Testis (tissue), 3 donors: ENCODE measurements around the gene ATP11A. TPM values are rescaled to one million over a fixed set of nuclear protein-coding genes. Genes with fewer than 3 reads are reported as not detected.

Source experiments
- DNase-seq: peaks from one replicate; pipeline ENCODE4 v3.0.0-alpha.2; 2019
- H3K27ac ChIP-seq, 2 donors: fragments of 200-600 bp; sonication (generic); one replicate each; pipeline ENCODE4 v1.5.1; 2019
- H3K27me3 ChIP-seq: fragments of 200-600 bp; sonication (generic); one replicate; pipeline ENCODE4 v1.5.1; 2019
- H3K36me3 ChIP-seq: fragments of 200-600 bp; sonication (generic); one replicate; pipeline ENCODE4 v1.5.1; 2017; ENCODE audit warnings: low read depth; ENCODE audit errors: missing control alignments
- H3K4me1 ChIP-seq: fragments of 200-600 bp; sonication (generic); one replicate; pipeline ENCODE4 v1.5.1; 2019
- H3K4me3 ChIP-seq, 2 donors: fragments of 200-600 bp; sonication (generic); one replicate each; pipeline ENCODE4 v1.5.1; 2017 to 2019
- H3K9me3 ChIP-seq: fragments of 200-600 bp; sonication (generic); one replicate; pipeline ENCODE4 v1.5.1; 2017
- POLR2A ChIP-seq: fragments of 450-650 bp; IDR thresholded peaks from one replicate; pipeline ENCODE4 v1.6.1; 2017; ENCODE audit warnings: antibody characterized with exemption, mild to moderate bottlenecking, moderate library complexity
- WGBS, 2 donors: methylation state at CpG; one replicate each; pipeline ENCODE4 v1.1.5; 2018; 5-methylcytosine and 5-hydroxymethylcytosine counted together
- intact Hi-C: fragments of 100-400 bp; cut with DNase I; formaldehyde crosslinking; loops from one replicate; pipeline ENCODE4 v1.15.1; 2023; ENCODE audit warnings: low total_unique reads
- polyA plus RNA-seq: library from polyadenylated mRNA; stranded (reverse); fragments of 350-450 nt; fragmentation: Illumina TruSeq; extraction: RNeasy Lipid Tissue Mini Kit (QIAGEN cat#74804); gene quantifications from one replicate; pipeline ENCODE4 v1.2.3, GENCODE V29; 2014; ENCODE audit warnings: low read depth, low replicate concordance; ENCODE audit not compliant: insufficient read depth
- total RNA-seq, 2 donors: library from RNA; depleted of rRNA; stranded (reverse); fragments of >200 nt; gene quantifications; one replicate each; pipeline ENCODE4 v1.2.3, GENCODE V29; 2016
- TF ChIP-seq, protein P1 (sequence below), 3 experiments: fragments of 450-650 bp in 2 of 3; fragments of 200-600 bp in 1 of 3; sonication (generic) in 1 of 3; IDR thresholded peaks; one replicate each; pipeline ENCODE4 v1.5.1; 2016 to 2019; ENCODE audit warnings: antibody characterized with exemption in 3 of 3, mild to moderate bottlenecking in 2 of 3, moderate library complexity in 1 of 3

ATP11A gene
- total and polyA plus RNA-seq, 3 donors from 2014 or later, result 34.4 to 122 (median 112) TPM

DNA sequence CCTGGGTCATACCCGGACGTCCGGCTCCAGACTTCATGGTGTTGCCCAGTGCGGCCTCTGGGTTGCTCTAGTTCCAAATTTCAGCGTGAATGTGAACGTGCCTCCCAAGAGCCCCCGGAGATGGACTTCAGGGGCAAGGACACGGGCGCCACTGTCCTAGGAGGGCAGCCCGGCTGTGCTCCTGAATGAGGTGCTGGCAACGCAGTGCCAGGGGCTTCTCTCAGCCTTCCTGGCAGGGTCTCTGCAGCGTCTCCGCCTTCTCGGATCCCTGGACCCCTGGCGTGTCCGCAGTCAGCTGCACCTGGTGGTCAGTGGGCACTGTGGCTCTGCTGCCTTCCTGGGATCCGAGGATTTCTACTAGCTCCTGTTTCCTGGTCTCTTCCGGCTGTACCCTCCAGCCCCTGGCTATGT lies 177.5 kb downstream of the ATP11A start:
- H3K36me3 ChIP-seq, result no peaks in the 10 kb centered on the region
- TF ChIP-seq, protein P1, sequence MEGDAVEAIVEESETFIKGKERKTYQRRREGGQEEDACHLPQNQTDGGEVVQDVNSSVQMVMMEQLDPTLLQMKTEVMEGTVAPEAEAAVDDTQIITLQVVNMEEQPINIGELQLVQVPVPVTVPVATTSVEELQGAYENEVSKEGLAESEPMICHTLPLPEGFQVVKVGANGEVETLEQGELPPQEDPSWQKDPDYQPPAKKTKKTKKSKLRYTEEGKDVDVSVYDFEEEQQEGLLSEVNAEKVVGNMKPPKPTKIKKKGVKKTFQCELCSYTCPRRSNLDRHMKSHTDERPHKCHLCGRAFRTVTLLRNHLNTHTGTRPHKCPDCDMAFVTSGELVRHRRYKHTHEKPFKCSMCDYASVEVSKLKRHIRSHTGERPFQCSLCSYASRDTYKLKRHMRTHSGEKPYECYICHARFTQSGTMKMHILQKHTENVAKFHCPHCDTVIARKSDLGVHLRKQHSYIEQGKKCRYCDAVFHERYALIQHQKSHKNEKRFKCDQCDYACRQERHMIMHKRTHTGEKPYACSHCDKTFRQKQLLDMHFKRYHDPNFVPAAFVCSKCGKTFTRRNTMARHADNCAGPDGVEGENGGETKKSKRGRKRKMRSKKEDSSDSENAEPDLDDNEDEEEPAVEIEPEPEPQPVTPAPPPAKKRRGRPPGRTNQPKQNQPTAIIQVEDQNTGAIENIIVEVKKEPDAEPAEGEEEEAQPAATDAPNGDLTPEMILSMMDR (IDR thresholded peaks at IDR 0.05), result no peak
- no peak for TF ChIP-seq POLR2A
- H3K4me1 ChIP-seq, result no peaks in the 10 kb centered on the region
- DNase-seq, result no peak
- no peak overlapping the region for H3K27ac ChIP-seq
- no peaks in the 10 kb centered on the region for H3K9me3 ChIP-seq
- H3K4me3 ChIP-seq, result no peak overlapping the region
- WGBS, 2 donors, result 97 to 100% methylated on average over 5 to 18 of the region's 18 CpGs
- intact Hi-C loops, result no loop called here
- H3K27me3 ChIP-seq, result no peaks in the 10 kb centered on the region

DNA sequence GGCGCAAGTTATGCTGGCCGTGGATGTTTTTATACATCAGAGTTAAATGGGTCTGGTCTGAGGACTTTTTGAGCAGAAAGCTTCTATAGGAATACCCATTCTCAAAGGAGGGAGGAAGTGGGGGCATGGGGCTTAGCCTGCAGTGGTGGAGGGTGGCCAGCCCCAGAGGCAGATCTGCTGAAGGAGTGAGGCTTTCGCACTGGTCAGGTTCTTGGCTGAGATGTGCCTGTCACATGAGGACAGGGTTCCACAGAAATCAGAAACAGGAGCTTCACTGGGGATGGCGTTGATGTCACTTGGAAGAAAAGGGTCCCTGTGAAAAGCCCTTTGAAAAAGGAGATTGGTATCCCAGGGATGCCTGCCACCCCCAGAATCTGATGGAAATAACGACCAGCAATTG lies 178.5 kb downstream of the ATP11A start:
- no peak overlapping the region for H3K27ac ChIP-seq
- DNase-seq, result no peak
- H3K27me3 ChIP-seq, result no peaks in the 10 kb centered on the region
- intact Hi-C loops, result no loop called here
- TF ChIP-seq, protein P1 (IDR thresholded peaks at IDR 0.05), result no peak
- TF ChIP-seq POLR2A, result no peak
- 84 to 89% methylated on average over 5 of the region's 5 CpGs for WGBS, 2 donors
- H3K36me3 ChIP-seq, result no peaks in the 10 kb centered on the region
- no peaks in the 10 kb centered on the region for H3K4me1 ChIP-seq
- H3K9me3 ChIP-seq, result no peaks in the 10 kb centered on the region
- H3K4me3 ChIP-seq, result no peak overlapping the region

DNA sequence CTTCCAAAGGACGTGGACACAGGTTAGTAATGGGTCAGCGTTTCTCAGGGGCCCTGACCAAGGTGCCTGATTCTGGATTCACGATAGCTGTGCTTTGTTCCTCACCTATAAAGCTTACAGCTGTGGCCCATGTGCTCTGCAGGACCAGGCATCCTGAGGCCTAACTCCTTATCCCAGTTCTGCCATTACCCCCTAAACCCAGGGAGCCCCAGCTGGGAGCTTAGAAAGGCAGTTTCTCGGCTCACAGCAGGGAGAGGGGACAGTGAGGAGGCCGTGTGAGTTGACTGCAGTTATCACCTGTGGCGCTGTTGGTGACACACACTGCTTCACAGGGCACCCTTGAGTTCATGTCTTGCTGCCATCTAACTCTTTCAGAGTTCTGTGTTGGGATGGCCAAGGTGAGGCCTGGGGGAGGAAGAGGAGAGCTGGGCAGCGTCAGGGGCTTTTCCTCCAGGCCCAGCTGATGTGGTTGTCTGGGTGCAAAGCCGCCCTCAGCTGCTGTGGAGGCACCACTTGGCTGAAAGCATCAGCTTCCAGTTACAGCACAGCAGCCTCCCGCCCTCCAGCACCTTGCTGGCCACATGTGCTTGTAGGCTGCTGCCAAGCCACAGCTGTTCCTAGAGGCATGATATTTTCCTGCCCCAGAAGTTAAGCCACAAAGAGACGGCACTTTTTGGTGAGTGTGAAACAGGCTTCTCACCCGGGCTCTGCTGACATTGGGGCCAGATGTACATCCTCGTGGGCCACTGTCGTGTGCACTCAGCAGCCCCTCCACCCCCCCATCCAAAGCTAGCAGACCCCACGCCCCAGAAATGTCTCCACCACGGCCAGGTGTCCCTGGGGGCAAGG lies 179.6 kb downstream of the ATP11A start:
- no peaks in the 10 kb centered on the region for H3K9me3 ChIP-seq
- H3K4me3 ChIP-seq, result no peak overlapping the region
- TF ChIP-seq, protein P1 (IDR thresholded peaks at IDR 0.05), result no peak
- TF ChIP-seq POLR2A, result no peak
- intact Hi-C loops, result loop anchor here (10.0 kb wide), 1 partner anchor 225 kb away; no protein-coding TSS in a partner anchor
- WGBS, 2 donors, result 90 to 100% methylated on average over 3 to 15 of the region's 15 CpGs
- peaks cover 2% of the 10 kb centered on the region for H3K4me1 ChIP-seq
- H3K36me3 ChIP-seq, result no peaks in the 10 kb centered on the region
- no peaks in the 10 kb centered on the region for H3K27me3 ChIP-seq
- no peak for DNase-seq
- H3K27ac ChIP-seq, result no peak overlapping the region

DNA sequence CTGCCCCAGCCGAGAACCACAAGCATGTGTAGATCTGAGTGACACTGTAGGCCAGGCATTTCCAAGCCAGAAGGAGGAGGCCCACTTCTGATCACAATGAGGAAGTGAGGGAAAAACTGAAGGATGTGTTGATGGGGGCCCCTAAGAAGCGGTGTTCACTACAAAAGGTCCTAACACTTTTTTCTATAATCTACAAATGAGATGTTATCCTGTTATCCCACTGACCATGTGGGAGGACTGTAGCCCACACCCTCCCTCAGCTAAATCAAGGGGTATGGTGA lies 180.2 kb downstream of the ATP11A start:
- no peaks in the 10 kb centered on the region for H3K9me3 ChIP-seq
- H3K4me3 ChIP-seq, result no peak overlapping the region
- H3K27me3 ChIP-seq, result no peaks in the 10 kb centered on the region
- intact Hi-C loops, result loop anchor here (10.0 kb wide), 1 partner anchor 225 kb away; no protein-coding TSS in a partner anchor
- DNase-seq, result no peak
- 78 to 100% methylated on average over 1 to 2 of the region's 2 CpGs for WGBS, 2 donors
- no peaks in the 10 kb centered on the region for H3K36me3 ChIP-seq
- TF ChIP-seq, protein P1 (IDR thresholded peaks at IDR 0.05), result no peak
- TF ChIP-seq POLR2A, result no peak
- H3K27ac ChIP-seq, result no peak overlapping the region
- peaks cover 4% of the 10 kb centered on the region for H3K4me1 ChIP-seq
